Raji (cell line): ENCODE data around the gene DPCD.

Source experiments
- POLR2A ChIP-seq: IDR thresholded peaks from 2 replicates; pipeline ENCODE4 v1.6.1; 2011; ENCODE audit warnings: low read depth, low read length, control low read depth; ENCODE audit not compliant: insufficient read depth

DPCD gene

GRCh38 chr10:101587725-101588653 is at the start of gene DPCD, which contains the start of gene POLL:
Gene DPCD, plus strand, starts transcription at chr10:101588321. Its CDS starts 16 bp downstream, at chr10:101588337.
Gene POLL, minus strand, starts transcription at chr10:101588257. Its CDS starts 897 bp downstream, at chr10:101587360.
- peak; percentile 75 for TF ChIP-seq POLR2A

DNA sequence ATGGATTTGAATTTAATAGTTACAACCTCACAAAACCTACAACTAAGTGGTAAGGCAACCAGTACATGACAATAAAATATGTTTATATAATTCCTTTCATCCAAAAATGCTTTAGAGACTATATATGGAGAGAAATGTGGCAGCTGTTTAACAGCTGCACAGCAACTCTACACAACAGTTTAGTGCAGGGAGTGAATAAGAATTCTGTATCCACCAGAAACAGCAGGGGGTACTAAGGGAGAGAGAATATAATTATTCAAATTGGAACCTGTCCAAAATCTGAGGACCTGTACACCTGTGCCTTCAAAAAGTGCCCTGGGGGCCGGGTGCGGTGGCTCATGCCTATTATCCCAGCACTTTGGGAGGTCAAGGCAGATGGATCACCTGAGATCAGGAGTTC is 49.7 kb upstream of the DPCD start:
- no peak for TF ChIP-seq POLR2A

- no peak for TF ChIP-seq POLR2A
Measured at GRCh38 chr10:101545898-101546297, 42.2 kb upstream of the DPCD start.

DNA sequence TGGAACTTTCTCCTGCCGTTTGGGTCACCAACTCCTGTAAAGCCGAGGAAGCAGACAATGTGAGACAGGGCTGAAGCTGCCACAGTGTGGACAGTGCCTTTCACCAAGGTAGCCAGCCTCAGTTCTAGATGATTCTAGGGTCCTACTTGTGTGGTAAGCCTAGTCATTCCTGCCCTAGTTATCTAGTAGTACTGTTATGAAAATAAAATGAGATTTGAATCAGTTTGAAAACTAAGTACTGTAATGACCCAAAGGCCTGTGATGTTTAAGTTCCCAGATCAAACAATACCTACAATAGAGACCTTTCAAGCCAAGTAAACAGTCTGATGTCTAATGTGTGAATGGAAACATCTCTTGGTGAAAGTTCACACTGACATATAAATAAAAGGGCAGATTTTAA is 37.2 kb upstream of the DPCD start:
- no peak for TF ChIP-seq POLR2A

DNA sequence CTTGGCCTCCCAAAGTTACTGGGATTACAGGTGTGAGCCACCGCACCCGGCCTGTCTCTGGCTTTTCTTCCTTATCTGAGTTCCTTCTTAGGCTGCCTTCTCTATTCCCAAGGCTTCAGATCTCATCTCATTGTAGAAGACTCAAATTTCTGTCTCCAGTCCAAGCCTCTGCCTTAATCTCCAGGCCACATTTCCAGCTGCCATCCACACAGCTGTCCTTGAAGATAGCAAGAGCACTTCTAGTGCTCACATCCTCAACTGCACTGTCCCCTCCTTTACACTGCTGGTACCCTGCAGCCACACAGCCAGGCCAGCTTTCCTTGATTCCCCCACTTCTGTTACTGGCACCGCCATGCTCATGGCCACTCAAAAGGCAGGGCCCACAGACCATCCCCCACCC is 35.7 kb upstream of the DPCD start:
- no peak for TF ChIP-seq POLR2A

DNA sequence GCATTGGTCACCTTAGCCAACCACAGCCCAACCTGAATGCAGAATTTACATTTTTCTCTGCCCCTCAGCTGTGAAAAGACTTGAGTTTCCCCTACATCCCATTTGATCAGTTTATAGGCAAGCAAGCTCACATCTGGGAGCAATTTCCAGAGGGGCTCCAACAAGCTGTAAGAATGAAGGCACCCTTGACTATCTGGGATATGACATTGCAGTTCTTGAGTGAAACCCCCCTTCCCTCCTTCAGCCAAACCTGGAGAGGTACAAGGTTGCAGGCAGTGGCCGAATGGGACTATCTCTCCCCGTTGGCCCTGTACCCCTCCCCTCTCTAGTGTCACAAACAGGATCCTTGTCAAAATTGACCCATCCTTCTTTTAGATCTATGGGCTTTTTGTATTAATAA is 30.6 kb upstream of the DPCD start:
- TF ChIP-seq POLR2A = no peak

DNA sequence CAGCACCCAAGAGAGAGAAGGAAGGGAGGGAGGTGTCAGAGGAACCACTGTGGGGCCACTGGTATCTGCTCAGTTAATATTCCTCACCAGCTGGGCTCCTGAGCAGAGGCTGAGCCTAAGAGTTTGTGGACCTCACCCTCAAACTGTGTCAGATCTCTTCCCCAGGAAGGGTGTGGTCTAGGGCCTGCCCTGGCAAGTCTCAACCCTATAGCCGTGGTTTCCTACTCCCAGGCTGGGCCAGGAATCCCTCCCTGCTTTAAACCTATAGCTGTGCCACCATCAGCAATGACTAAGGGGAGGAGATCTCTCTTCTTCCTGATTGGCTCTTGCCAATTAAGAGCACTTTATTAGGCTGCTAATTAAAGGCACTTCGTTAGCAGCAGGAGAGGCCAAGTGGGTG is 29.9 kb upstream of the DPCD start:
- no peak for TF ChIP-seq POLR2A

DNA sequence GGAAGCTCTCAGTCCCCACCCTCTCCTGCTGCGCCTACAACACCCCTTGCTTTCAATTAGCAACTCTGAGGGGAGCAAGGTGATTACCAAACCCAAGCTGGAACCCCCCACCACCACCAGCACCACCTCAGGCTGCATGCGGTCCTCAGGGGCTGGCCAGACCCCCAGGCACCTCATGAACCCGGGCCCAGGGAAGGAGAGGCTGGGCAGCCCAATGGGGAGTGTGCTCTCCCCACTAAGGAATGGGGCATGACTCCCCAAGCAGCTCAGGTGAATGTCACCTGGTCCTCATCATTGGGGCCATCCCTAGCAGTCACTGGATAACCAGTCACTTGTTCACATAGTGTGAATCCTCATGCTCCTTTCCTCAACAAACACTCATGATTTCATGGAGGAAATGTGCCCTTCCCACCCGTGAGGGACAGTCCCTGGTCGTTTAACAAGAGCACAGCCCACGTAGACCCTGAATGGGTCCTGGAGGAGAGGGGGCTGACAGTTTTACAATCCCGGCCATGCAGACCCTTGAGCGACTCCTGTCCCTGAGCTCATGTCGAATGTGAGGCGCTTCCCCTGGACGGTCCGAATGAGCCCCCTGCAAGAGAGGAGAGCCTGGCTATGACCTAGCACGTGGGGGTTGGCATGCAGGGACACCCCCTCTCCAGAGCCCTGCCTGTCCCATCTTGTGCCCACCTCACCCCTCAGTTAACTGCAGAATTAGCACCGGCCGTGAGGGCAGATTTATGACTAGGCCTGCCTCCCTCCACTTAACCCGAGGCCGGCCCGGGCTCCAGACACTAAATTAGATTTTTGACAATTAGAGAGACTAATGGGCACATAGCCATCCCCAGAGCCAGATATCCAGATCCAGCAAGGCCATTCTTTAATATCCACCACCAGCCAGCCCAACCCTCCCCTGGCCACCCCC is 29.2 kb upstream of the DPCD start:
- no peak for TF ChIP-seq POLR2A

- no peak for TF ChIP-seq POLR2A
Measured at GRCh38 chr10:101559596-101560297, 28.4 kb upstream of the DPCD start.

GRCh38 chr10:101560298-101561067 is 27.6 kb upstream of the DPCD start:
- no peak for TF ChIP-seq POLR2A

GRCh38 chr10:101561068-101561915 is 26.8 kb upstream of the DPCD start:
- TF ChIP-seq POLR2A = no peak

GRCh38 chr10:101562231-101562630 is 25.9 kb upstream of the DPCD start:
- no peak for TF ChIP-seq POLR2A

DNA sequence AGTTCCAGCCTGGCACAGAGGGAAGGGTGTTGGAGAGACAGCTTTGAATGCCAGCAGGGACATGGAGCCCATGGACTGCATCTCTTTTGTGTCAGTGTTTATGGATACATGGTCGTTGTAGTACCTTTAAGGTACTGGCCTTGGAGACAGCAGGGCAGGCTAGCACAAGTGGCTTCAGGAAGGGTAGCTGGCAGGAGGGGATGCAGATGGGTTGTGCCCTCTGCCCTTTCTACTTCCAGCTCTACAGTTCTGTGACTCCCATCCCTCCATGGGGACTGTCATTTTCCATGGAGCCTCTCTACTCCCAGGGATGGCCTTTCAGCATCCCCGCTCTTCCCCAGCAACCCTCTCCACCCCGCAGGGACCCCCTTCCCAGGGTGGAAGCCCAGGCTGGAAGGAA is 25.1 kb upstream of the DPCD start:
- no peak for TF ChIP-seq POLR2A
